GM19452 (cell line): ENCODE measurements around the gene KLHL29.
A peak's percentile ranks its signal among the peaks of the same experiment; 100 is the strongest.
"Not testable (repeated sequence)": the region's sequence is repeated elsewhere in the genome, so short reads cannot be mapped to it uniquely, and the experiment has no call there.

Source experiments
- ATAC-seq: cut with Tn5 transposase; IDR thresholded peaks from one replicate; pipeline ENCODE4 v1.9.1; 2021; ENCODE audit not compliant: unreplicated experiment

Gene KLHL29

GRCh38 chr2:23734416-23734815 is 349.4 kb downstream of the KLHL29 start:
- ATAC-seq = no peak

- not testable (repeated sequence) for ATAC-seq
Observed at GRCh38 chr2:23736783-23737182, 351.8 kb downstream of the KLHL29 start.

GRCh38 chr2:23745068-23745725 is 360.2 kb downstream of the KLHL29 start:
- ATAC-seq = no peak

GRCh38 chr2:23745726-23746105 is 360.7 kb downstream of the KLHL29 start:
- ATAC-seq = peak; percentile 58

GRCh38 chr2:23746141-23746863 is 361.3 kb downstream of the KLHL29 start:
- peak; percentile 37 for ATAC-seq

- no peak for ATAC-seq
Observed at GRCh38 chr2:23751747-23752265, 366.8 kb downstream of the KLHL29 start.

- no peak for ATAC-seq
Observed at GRCh38 chr2:23753291-23754010, 368.5 kb downstream of the KLHL29 start.

- ATAC-seq = no peak
Observed at GRCh38 chr2:23754970-23755369, 370.0 kb downstream of the KLHL29 start.

- no peak for ATAC-seq
Observed at GRCh38 chr2:23756593-23757292, 371.8 kb downstream of the KLHL29 start.

- ATAC-seq = no peak
Observed at GRCh38 chr2:23757686-23758433, 372.9 kb downstream of the KLHL29 start.
